ENCODE data around the gene RPN1. TPM values are rescaled to one million over a fixed set of nuclear protein-coding genes. Genes with fewer than 3 reads are reported as not detected.
"Not testable (repeated sequence)": the region's sequence is repeated elsewhere in the genome, so short reads cannot be mapped to it uniquely, and the experiment has no call there.

The RPN1 gene
- polyA plus RNA-seq, 3 donors, result 87.8 to 130 (median 92.0) TPM

- H3K27ac ChIP-seq (ENCODE audit: low read depth, low read length), result not testable (repeated sequence)
- 0 to 64% (median 50%) methylated on average over 1 of the region's 1 CpG for WGBS, 3 donors
These were observed 60.6 kb downstream of the RPN1 start for GRCh38 chr3:128589985-128590384.

- no peak overlapping the region for H3K27ac ChIP-seq (ENCODE audit: low read depth, low read length)
- WGBS, 3 donors, result 39 to 73% (median 53%) methylated on average over 10 of the region's 10 CpGs
These were observed 62.5 kb downstream of the RPN1 start for GRCh38 chr3:128588147-128588546.

GRCh38 chr3:128587391-128587790, 63.2 kb downstream of the RPN1 start:
- WGBS, 3 donors, result 84 to 91% (median 89%) methylated on average over 3 of the region's 3 CpGs
- no peak overlapping the region for H3K27ac ChIP-seq (ENCODE audit: low read depth, low read length)

GRCh38 chr3:128586932-128587331, 63.7 kb downstream of the RPN1 start:
- WGBS, 3 donors, result 91 to 94% (median 91%) methylated on average over 8 of the region's 8 CpGs
- H3K27ac ChIP-seq (ENCODE audit: low read depth, low read length), result not testable (repeated sequence)

- WGBS, 3 donors, result 81 to 89% (median 83%) methylated on average over 9 of the region's 9 CpGs
- not testable (repeated sequence) for H3K27ac ChIP-seq (ENCODE audit: low read depth, low read length)
These were observed 64.2 kb downstream of the RPN1 start for GRCh38 chr3:128586391-128586790.

GRCh38 chr3:128585974-128586373, 64.6 kb downstream of the RPN1 start:
- 80 to 89% (median 88%) methylated on average over 11 of the region's 11 CpGs for WGBS, 3 donors
- H3K27ac ChIP-seq (ENCODE audit: low read depth, low read length), result no peak overlapping the region

- 64 to 69% (median 67%) methylated on average over 7 of the region's 7 CpGs for WGBS, 3 donors
- no peak overlapping the region for H3K27ac ChIP-seq (ENCODE audit: low read depth, low read length)
These were observed 65.4 kb downstream of the RPN1 start for GRCh38 chr3:128585189-128585588.

- WGBS, 3 donors, result 17 to 21% (median 19%) methylated on average over 13 of the region's 13 CpGs
- H3K27ac ChIP-seq (ENCODE audit: low read depth, low read length), result no peak overlapping the region
These were observed 66.1 kb downstream of the RPN1 start for GRCh38 chr3:128584412-128585020.

- no peak overlapping the region for H3K27ac ChIP-seq (ENCODE audit: low read depth, low read length)
These were observed 69.1 kb downstream of the RPN1 start for GRCh38 chr3:128581566-128581965.

GRCh38 chr3:128579927-128580326, 70.7 kb downstream of the RPN1 start:
- H3K27ac ChIP-seq (ENCODE audit: low read depth, low read length), result no peak overlapping the region
- WGBS, 3 donors, result 85 to 95% (median 87%) methylated on average over 2 of the region's 2 CpGs

- H3K27ac ChIP-seq (ENCODE audit: low read depth, low read length), result no peak overlapping the region
- WGBS, 3 donors, result 84 to 90% (median 89%) methylated on average over 8 to 9 of the region's 9 CpGs
These were observed 72.3 kb downstream of the RPN1 start for GRCh38 chr3:128578346-128578745.

- 69 to 71% (median 69%) methylated on average over 10 of the region's 10 CpGs for WGBS, 3 donors
- H3K27ac ChIP-seq (ENCODE audit: low read depth, low read length), result no peak overlapping the region
These were observed 72.9 kb downstream of the RPN1 start for GRCh38 chr3:128577711-128578110.

- H3K27ac ChIP-seq (ENCODE audit: low read depth, low read length), result no peak overlapping the region
- whole genome bisulfite sequencing, 3 donors, result 77 to 85% (median 84%) methylated on average over 10 of the region's 10 CpGs
These were observed 74.3 kb downstream of the RPN1 start for GRCh38 chr3:128576290-128576689.

GRCh38 chr3:128575777-128576176, 74.8 kb downstream of the RPN1 start:
- H3K27ac ChIP-seq (ENCODE audit: low read depth, low read length), result no peak overlapping the region
- WGBS, 3 donors, result 68 to 74% (median 69%) methylated on average over 12 of the region's 12 CpGs

GRCh38 chr3:128573707-128574162, 76.9 kb downstream of the RPN1 start:
- 16 to 40% (median 19%) methylated on average over 14 of the region's 14 CpGs for WGBS, 3 donors
- H3K27ac ChIP-seq (ENCODE audit: low read depth, low read length), result no peak overlapping the region

GRCh38 chr3:128573160-128573559, 77.5 kb downstream of the RPN1 start:
- 21 to 44% (median 31%) methylated on average over 6 of the region's 6 CpGs for WGBS, 3 donors
- no peak overlapping the region for H3K27ac ChIP-seq (ENCODE audit: low read depth, low read length)

GRCh38 chr3:128572644-128573105, 77.9 kb downstream of the RPN1 start:
- WGBS, 3 donors, result 22 to 34% (median 25%) methylated on average over 5 of the region's 5 CpGs

GRCh38 chr3:128572013-128572412, 78.6 kb downstream of the RPN1 start:
- no peak overlapping the region for H3K27ac ChIP-seq (ENCODE audit: low read depth, low read length)
- WGBS, 3 donors, result 80 to 82% (median 81%) methylated on average over 13 of the region's 13 CpGs

More at GRCh38 chr3:128572644-128573105, 77.9 kb downstream of the RPN1 start:
- H3K27ac ChIP-seq (ENCODE audit: low read depth, low read length), result no peak overlapping the region
